Fibroblast of skin of scalp (primary cell): ENCODE results near the gene FCHSD2.
"Not testable (repeated sequence)": the region's sequence is repeated elsewhere in the genome, so short reads cannot be mapped to it uniquely, and the experiment has no call there.

Experiments
- DNase-seq: peaks from one replicate; pipeline ENCODE4 v3.0.0-alpha.2; 2013

FCHSD2 gene

GRCh38 chr11:73055655-73056354, 86.3 kb downstream of the FCHSD2 start:
- no peak for DNase-seq

GRCh38 chr11:73055002-73055401, 87.1 kb downstream of the FCHSD2 start:
- no peak for DNase-seq

- no peak for DNase-seq
Measured at GRCh38 chr11:73053964-73054363, 88.2 kb downstream of the FCHSD2 start.

DNA sequence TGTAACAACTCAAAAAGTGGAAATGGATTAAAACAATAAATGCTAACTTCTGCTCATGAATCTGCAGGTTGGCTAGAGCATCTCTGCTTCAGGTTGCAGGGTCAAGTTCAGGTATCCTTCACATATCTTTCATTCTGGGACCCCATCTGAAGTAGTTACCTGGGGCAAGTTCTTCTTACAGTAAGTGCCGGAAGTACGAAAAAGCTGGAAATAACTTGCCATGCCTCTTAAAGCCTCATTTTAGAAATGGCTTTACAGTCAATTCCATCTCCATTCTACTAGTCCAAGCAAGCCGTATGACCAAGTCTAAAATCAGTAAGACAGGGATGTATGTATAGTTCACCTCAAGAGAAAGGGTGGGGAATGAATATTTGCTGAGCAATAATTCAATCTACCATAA, 93.7 kb downstream of the FCHSD2 start:
- DNase-seq: no peak

- no peak for DNase-seq
Measured at GRCh38 chr11:73047773-73048371, 94.2 kb downstream of the FCHSD2 start.

- DNase-seq: no peak
Measured at GRCh38 chr11:73040046-73040445, 102.1 kb downstream of the FCHSD2 start.

DNA sequence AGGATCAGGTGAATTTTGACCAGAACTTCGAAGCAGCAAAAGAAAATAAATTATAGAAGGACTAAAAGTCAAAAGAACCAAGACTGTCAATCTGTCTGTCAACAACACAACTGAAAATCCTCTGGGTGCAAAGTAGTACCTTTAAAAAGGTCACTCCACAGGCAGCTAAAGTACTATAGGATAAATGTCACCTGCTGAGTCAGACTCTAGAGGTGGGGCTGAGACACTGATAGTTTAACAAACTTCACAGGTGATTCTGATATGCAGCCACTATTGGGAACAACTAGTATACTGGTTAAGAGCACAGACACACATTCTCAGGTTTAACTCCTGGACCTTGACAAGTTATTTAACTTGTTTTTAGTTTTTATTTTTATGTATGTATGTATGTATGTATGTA, 107.3 kb downstream of the FCHSD2 start:
- no peak for DNase-seq

- DNase-seq: no peak
Measured at GRCh38 chr11:73034331-73034730, 107.8 kb downstream of the FCHSD2 start.

DNA sequence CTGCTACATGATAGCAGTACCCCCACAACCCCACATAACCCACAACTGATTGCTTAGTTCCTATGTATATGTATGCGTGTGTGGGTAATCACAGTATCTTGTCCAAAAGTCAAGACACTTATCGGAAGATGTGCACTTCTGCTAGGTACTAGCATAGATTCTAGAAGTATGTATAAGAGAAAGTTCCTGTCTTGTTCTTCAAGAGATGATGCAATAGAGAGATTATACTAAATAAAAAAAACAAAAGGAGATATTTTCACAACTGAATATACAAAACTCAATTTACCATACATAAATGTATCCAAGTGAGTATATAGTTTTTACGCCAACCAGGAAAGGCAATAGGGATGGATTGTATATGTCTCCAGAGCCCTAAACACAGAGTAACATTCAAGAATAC, 112.0 kb downstream of the FCHSD2 start:
- no peak for DNase-seq

DNA sequence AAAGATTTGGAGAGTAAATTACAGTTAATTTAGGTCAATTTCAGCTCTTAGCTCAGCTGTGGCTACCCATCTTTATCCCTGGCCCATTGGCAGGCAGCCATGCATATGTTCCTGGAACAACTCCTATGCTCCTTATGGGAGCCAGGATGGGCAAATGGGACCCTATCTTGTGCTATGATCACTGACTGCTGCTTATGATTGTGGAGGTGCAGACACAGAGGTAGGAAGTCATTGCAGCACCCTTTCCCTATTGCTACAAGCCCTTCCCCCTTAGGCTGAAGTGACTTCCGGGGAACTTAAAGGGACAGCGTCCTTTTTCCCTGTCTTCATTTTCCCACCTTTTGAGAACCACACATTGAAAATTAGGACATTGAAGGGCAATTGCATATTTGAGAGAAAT, 112.7 kb downstream of the FCHSD2 start:
- no peak for DNase-seq

GRCh38 chr11:73028611-73029010, 113.5 kb downstream of the FCHSD2 start:
- DNase-seq: no peak

DNA sequence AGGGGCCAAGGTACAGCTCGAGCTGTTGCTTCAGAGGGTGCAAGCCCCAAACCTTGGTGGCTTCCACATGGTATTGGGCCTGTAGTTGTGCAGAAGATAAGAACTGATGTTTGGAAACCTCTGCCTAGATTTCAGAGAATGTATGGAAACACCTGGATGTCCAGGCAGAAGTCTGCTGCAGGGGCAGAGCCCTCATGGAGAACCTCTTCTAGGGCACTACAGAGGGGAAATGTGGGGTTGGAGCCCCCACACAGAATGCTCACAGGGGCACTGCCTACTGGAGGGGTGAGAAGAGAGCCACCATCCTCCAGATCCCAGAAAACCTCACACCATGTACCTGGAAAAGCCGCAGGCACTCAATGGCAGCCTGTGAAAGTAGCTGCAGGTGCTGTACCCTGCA, 114.3 kb downstream of the FCHSD2 start:
- not testable (repeated sequence) for DNase-seq

DNA sequence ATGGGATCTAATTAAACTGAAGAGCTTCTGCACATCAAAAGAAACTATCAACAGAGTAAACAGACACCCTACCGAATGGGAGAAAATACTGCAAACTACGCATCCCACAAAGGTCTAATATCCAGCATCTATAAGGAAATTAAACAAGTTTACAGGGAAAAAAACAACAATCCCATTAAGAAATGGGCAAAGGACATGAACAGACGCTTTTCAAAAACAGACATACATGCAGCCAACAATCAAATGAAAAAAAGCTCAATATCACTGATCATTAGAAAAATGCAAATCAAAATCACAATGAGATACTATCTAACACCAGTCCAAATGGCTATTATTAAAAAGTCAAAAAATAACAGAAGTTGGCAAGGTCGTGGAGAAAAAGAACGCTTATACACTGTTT, 117.5 kb downstream of the FCHSD2 start:
- DNase-seq: no peak

DNA sequence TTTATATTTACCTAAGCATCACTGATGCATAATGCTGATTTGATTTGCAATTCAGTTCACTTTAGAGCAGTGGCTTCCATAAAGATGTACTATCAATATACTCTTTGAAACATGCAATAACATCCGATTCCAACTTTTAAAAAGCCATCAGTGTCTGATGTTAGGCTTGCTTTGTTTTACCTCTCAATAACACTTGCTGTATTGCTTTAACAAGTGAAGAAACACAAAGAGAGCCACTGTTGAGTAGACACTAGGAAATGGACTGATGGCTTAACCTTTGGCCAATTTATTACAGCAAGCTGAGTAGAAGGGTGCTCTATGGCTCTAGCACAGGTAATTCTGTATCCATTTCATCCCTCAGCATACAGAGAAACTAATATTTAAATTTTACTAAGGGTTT, 122.1 kb downstream of the FCHSD2 start:
- DNase-seq: no peak

DNA sequence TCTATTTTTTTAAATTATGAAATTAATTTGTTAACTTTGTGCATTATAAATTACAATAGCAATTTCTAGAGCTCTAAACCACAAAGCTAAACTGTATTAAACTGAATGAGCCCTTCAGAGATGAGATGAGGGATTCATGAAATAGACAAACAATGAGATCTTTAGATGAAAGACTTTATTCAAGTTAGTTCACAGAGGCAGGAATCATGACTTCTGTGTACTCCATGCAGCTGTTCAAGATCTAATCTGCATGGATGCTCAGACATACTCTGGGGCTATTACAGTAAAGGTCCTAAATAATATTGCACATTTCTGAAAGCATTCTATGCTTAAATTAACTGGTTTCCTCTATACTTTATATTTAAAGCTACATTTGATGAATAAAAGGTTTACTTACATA, 122.7 kb downstream of the FCHSD2 start:
- no peak for DNase-seq

GRCh38 chr11:73018856-73019255, 123.3 kb downstream of the FCHSD2 start:
- no peak for DNase-seq

DNA sequence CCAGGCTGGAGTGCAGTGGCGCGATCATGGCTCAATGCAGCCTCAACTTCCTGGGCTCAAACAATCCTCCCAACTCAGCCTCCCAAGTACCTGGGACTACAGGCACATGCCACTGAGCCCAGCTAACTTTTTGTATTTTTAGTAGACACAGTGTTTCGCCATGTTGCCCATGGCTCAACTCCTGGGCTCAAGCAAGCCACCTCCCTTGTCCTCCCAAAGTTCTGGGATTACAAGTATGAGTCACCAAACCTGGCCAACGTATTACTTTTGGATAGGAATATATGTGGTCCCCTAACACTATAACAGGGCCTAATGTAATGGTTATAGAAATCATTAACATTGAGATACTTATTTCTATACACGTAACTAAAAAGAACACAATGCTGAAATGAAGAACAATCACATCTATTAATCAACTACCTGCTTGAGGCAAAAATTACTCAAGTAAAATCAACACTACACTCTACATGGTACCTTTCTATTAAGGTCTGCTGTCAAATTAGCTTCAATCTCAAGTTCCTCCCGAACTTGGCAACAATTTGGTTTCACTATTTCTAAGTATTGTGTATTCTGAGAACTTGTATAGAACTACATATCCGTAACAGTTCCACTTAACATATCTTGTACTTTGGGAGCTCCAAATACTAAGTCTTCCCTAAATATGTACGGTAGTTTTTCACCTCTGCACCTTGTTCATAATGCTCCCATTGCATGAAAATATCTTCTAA, 124.9 kb downstream of the FCHSD2 start:
- no peak for DNase-seq

DNA sequence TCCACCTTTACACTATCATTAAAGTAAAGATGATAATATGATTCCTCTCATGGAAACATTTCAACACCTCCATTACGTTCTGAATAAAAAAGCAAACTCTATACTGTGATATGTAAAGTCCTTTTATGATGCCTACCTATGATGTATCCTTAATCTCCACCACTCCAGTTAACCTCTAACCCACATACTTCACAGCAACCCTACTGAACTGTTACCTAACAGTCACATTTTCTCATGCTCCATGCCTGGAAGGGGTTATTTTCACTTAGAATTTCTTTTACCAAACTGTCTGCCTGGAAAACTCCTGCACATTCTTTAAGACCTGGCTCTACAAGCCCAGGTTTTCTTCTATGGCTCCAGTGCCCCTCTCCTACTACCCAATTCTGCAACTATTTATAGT, 129.1 kb downstream of the FCHSD2 start:
- DNase-seq: no peak

DNA sequence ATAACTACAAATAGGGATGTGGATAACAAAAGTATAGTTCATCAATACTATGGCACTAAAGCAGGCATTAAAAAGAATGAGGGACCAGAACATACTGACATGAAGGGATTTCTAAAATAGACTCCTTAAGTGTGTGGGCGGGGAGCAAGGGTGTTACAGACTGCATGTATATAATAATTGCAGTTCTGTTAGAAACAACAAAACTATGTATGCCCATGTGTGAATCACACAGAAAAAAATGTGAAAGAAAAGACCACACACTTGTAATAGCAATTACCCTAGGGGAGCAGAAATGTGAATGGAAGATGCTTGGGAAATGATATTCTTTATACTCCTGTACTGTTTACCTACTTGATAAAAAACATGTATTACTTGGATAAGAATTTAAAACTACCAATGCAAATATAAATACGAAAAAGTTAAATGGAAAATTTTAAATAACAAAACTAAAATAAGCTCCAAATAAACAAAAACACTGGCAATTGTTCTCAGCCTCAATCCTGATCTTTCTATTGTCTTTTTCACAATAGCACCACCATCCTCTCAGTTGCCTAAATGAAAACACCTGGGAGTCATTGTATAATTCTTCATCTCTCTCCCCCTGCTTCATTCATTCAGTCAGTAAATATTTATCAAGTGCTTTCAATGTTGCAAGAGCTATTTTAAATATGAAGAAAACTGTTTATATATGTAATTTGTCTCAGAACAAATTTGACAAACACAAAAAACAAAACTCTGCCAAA, 129.8 kb downstream of the FCHSD2 start:
- peak; percentile 81 for DNase-seq

DNA sequence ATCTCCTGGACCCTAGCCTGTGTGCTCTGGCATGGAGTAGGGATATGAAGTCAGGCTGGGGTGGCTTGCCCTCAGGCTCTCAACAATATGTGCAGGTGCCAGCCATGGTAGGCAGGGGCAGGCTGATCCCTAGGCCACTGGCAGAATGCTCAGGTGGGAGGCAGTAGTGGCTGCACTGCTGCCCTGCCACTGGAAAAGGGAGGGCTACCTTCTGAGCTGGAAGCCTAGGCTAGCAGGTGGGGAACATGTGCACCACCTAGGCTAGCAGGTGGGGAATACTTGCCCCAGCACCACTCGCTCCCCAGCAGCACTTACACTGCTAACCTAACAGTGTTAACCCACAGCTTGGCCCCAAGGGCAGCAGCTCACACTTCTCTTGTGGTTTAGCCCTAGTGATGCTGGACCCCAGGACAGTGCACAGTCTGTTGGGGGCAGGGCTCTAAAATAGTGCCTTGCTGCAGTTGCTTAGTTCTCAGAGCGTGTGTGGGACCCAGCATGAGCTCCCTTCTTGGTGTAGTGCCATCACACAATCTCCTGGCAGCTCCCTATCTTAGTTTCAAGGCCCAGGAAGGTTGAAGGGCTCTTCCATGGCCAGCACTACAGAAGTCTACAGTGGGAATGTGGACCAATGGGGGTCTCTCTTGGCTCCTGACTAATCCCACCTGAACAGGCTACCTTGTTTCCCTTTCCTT, 130.8 kb downstream of the FCHSD2 start:
- no peak for DNase-seq

DNA sequence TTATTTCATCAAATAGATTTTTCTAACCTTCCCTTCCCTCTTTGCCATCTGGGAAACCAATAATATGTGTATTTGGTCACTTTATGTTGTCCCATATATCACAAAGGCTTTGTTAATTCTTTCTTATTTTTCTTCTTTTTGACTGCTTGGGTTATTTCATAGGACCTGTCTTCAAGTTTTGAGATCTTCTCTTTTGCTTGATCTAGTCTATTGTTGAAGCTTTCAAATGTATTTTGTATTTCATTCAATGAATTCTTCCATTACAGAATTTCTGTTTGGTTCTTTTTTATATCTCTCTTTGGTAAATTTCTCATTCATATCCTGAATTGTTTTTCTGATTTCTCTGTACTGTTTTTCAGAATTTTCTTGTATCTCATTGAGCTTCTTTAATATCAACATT, 132.1 kb downstream of the FCHSD2 start:
- no peak for DNase-seq

GRCh38 chr11:73004088-73004487, 138.0 kb downstream of the FCHSD2 start:
- DNase-seq: no peak

DNA sequence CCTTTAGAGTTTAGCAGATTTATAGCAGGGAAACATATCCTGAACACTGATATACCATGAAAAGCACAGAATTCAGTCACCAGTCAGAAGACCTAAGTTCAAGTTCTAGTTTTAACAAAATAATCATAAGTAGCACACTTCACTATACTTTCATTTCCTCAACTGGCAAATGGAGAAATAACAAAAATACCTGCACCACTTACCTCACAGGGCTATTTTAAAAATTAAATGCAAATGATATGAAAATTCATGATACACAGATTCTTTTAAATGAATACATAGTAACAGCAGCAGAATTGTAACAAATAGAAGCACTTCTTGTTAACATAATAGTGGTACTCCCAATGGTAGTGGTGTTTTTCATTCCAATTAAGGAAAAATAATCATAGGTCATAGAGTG, 139.0 kb downstream of the FCHSD2 start:
- DNase-seq: no peak
